Sigmoid colon (tissue), 7 donors: ENCODE data around the gene PCCB. TPM values are rescaled to one million over a fixed set of nuclear protein-coding genes. Genes with fewer than 3 reads are reported as not detected.

Source experiments
- DNase-seq: peaks from one replicate; pipeline ENCODE4 v3.0.0-alpha.2; 2019
- H3K27ac ChIP-seq, 4 donors: fragments of 200-600 bp; sonication (generic); one replicate each; pipeline ENCODE4 v1.5.1; 2016 to 2019; ENCODE audit warnings: mild to moderate bottlenecking in 1 of 4
- H3K27me3 ChIP-seq, 3 donors: fragments of 200-600 bp; sonication (generic); one replicate each; pipeline ENCODE4 v1.5.1; 2019; ENCODE audit warnings: mild to moderate bottlenecking in 1 of 3
- H3K36me3 ChIP-seq, 4 donors: fragments of 200-600 bp; sonication (generic); one replicate each; pipeline ENCODE4 v1.5.1; 2016 to 2019
- H3K4me1 ChIP-seq, 4 donors: fragments of 200-600 bp; sonication (generic); one replicate each; pipeline ENCODE4 v1.5.1; 2017 to 2019
- H3K4me3 ChIP-seq, 4 donors: fragments of 200-600 bp; sonication (generic); one replicate each; pipeline ENCODE4 v1.5.1; 2017 to 2019; ENCODE audit warnings: mild to moderate bottlenecking in 2 of 4, moderate library complexity in 1 of 4
- H3K9me3 ChIP-seq, 4 donors: fragments of 200-600 bp in 3 of 4; sonication (generic) in 3 of 4; one replicate each; pipeline versions ENCODE4 v1.5.1 to v1.6.1; 2013 to 2019
- CTCF ChIP-seq, 4 experiments: fragments of 450-650 bp in 3 of 4; fragments of 200-600 bp in 1 of 4; IDR thresholded peaks; one replicate each; pipeline ENCODE4 v1.5.1; 2016 to 2019; ENCODE audit warnings: antibody characterized with exemption in 4 of 4, mild to moderate bottlenecking in 3 of 4, moderate library complexity in 2 of 4
- EP300 ChIP-seq, 4 donors: sonication (generic); formaldehyde crosslinking; IDR thresholded peaks; one replicate each; pipeline ENCODE4 v1.6.1; 2017; ENCODE audit warnings: antibody characterized with exemption in 4 of 4
- POLR2A ChIP-seq, 2 donors: fragments of 450-650 bp; IDR thresholded peaks; one replicate each; pipeline ENCODE4 v1.6.1; 2016; ENCODE audit warnings: antibody characterized with exemption in 2 of 2, mild to moderate bottlenecking in 2 of 2, moderate library complexity in 2 of 2
- POLR2AphosphoS5 ChIP-seq, 4 donors: sonication (generic); formaldehyde crosslinking; IDR thresholded peaks; one replicate each; pipeline ENCODE4 v1.6.1; 2017; ENCODE audit warnings: antibody characterized with exemption in 4 of 4
- WGBS, 2 donors: extraction: QIAGEN DNeasy Blood & Tissue Kit; methylation state at CpG; one replicate each; pipeline ENCODE4 v1.1.7; 2013; 5-methylcytosine and 5-hydroxymethylcytosine counted together
- intact Hi-C: fragments of 100-400 bp; cut with DNase I; formaldehyde crosslinking; loops from one replicate; pipeline ENCODE4 v1.15.1; 2023
- polyA plus RNA-seq, 3 donors: library from polyadenylated mRNA; stranded (reverse); fragments of 200-250 nt; gene quantifications; one replicate each; pipeline ENCODE4 v1.2.3, GENCODE V29; 2013
- total RNA-seq, 4 donors: library from RNA; depleted of rRNA; stranded (reverse); fragments of >200 nt; gene quantifications; one replicate each; pipeline ENCODE4 v1.1.0, GENCODE V29; 2016
- donor health status: healthy with polysubstance abuse.
- donor health status: Bipolar disorder and iron deficiency.
- donor health status: healthy.

PCCB gene
- total and polyA plus RNA-seq, 7 donors, result 24.8 to 64.3 (median 31.2) TPM

- intact Hi-C loops, result no loop called here
- WGBS, 2 donors, result 98 to 100% methylated on average over 1 of the region's 1 CpG
- Histone ChIP-seq H3K4me1 (no peaks in the 10 kb centered on the region), H3K27ac (no peak overlapping the region), H3K27me3 (no peaks in the 10 kb centered on the region), H3K4me3 (no peak overlapping the region), H3K36me3 (peaks cover 0 to 54% (median 11%) of the 10 kb centered on the region in 4 donors), H3K9me3 (no peaks in the 10 kb centered on the region)
- no peak for TF ChIP-seq POLR2A (IDR thresholded peaks at IDR 0.05)
- no peak for TF ChIP-seq POLR2AphosphoS5 (IDR thresholded peaks at IDR 0.05)
- no peak for TF ChIP-seq EP300 (IDR thresholded peaks at IDR 0.05)
- no peak for TF ChIP-seq CTCF (IDR thresholded peaks at IDR 0.05)
- DNase-seq, result no peak
These were observed 44.0 kb downstream of the PCCB start for GRCh38 chr3:136294176-136294575.

- no peak overlapping the region for H3K27ac ChIP-seq
- intact Hi-C loops, result no loop called here
- peaks cover 0 to 77% (median 17%) of the 10 kb centered on the region in 4 donors for H3K36me3 ChIP-seq
- no peak for TF ChIP-seq EP300 (IDR thresholded peaks at IDR 0.05)
- no peak for TF ChIP-seq POLR2A (IDR thresholded peaks at IDR 0.05)
- no peak overlapping the region for H3K4me3 ChIP-seq
- no peaks in the 10 kb centered on the region for H3K4me1 ChIP-seq
- no peak for DNase-seq
- H3K27me3 ChIP-seq, result no peaks in the 10 kb centered on the region
- H3K9me3 ChIP-seq, result no peaks in the 10 kb centered on the region
- WGBS, 2 donors, result 89 to 92% methylated on average over 5 of the region's 5 CpGs
These were observed 46.8 kb downstream of the PCCB start for GRCh38 chr3:136296960-136297359.

- no peak for DNase-seq
- intact Hi-C loops, result no loop called here
- no peaks in the 10 kb centered on the region for H3K27me3 ChIP-seq
- WGBS, 2 donors, result 95 to 97% methylated on average over 8 of the region's 8 CpGs
- no peaks in the 10 kb centered on the region for H3K9me3 ChIP-seq
- no peaks in the 10 kb centered on the region for H3K4me1 ChIP-seq
- no peak overlapping the region for H3K4me3 ChIP-seq
- TF ChIP-seq EP300 (IDR thresholded peaks at IDR 0.05), result no peak
- no peak for TF ChIP-seq CTCF (IDR thresholded peaks at IDR 0.05)
- TF ChIP-seq POLR2A (IDR thresholded peaks at IDR 0.05), result no peak
- no peak for TF ChIP-seq POLR2AphosphoS5 (IDR thresholded peaks at IDR 0.05)
- peaks cover 0 to 77% (median 17%) of the 10 kb centered on the region in 4 donors for H3K36me3 ChIP-seq
- no peak overlapping the region for H3K27ac ChIP-seq
These were observed 47.7 kb downstream of the PCCB start for GRCh38 chr3:136297826-136298225.

GRCh38 chr3:136300444-136300843 is 50.3 kb downstream of the PCCB start:
- TF ChIP-seq POLR2AphosphoS5 (IDR thresholded peaks at IDR 0.05) (no peak), POLR2A (IDR thresholded peaks at IDR 0.05) (no peak)
- no peak overlapping the region for H3K27ac ChIP-seq
- intact Hi-C loops, result no loop called here

GRCh38 chr3:136305879-136306278 is 55.7 kb downstream of the PCCB start:
- intact Hi-C loops, result no loop called here
- peaks cover 0 to 15% (median 3%) of the 10 kb centered on the region in 4 donors for H3K36me3 ChIP-seq
- no peak overlapping the region for H3K4me3 ChIP-seq
- no peak for DNase-seq
- H3K27ac ChIP-seq, result no peak overlapping the region
- 81% methylated on average over 1 of the region's 1 CpG; no CpG with 5 or more reads in 1 of the 2 donors for WGBS, 2 donors
- no peaks in the 10 kb centered on the region for H3K27me3 ChIP-seq
- peaks cover 0 to 3% (median 0%) of the 10 kb centered on the region in 4 donors for H3K9me3 ChIP-seq
- TF ChIP-seq EP300 (IDR thresholded peaks at IDR 0.05) (no peak), POLR2AphosphoS5 (IDR thresholded peaks at IDR 0.05) (no peak), CTCF (IDR thresholded peaks at IDR 0.05) (no peak), POLR2A (IDR thresholded peaks at IDR 0.05) (no peak)
- no peaks in the 10 kb centered on the region for H3K4me1 ChIP-seq

More at GRCh38 chr3:136300444-136300843, 50.3 kb downstream of the PCCB start:
- H3K27me3 ChIP-seq, result no peaks in the 10 kb centered on the region
- 93 to 94% methylated on average over 2 of the region's 2 CpGs for WGBS, 2 donors
- H3K4me1 ChIP-seq, result no peaks in the 10 kb centered on the region
- no peak for DNase-seq
- H3K36me3 ChIP-seq, result peaks cover 0 to 51% (median 12%) of the 10 kb centered on the region in 4 donors
- H3K9me3 ChIP-seq, result no peaks in the 10 kb centered on the region
- H3K4me3 ChIP-seq, result no peak overlapping the region

GRCh38 chr3:136311261-136311660 is 61.1 kb downstream of the PCCB start:
- no peak for TF ChIP-seq CTCF (IDR thresholded peaks at IDR 0.05)
- TF ChIP-seq EP300 (IDR thresholded peaks at IDR 0.05), result no peak
- no peak for TF ChIP-seq POLR2AphosphoS5 (IDR thresholded peaks at IDR 0.05)
- TF ChIP-seq POLR2A (IDR thresholded peaks at IDR 0.05), result no peak
- Histone ChIP-seq H3K27ac (no peak overlapping the region), H3K9me3 (peaks cover 0 to 3% (median 0%) of the 10 kb centered on the region in 4 donors), H3K4me1 (no peaks in the 10 kb centered on the region), H3K27me3 (no peaks in the 10 kb centered on the region), H3K4me3 (no peak overlapping the region), H3K36me3 (peaks cover 0 to 14% (median 0%) of the 10 kb centered on the region in 4 donors)
- WGBS, 2 donors, result 97 to 99% methylated on average over 2 of the region's 2 CpGs
- DNase-seq, result no peak
- intact Hi-C loops, result no loop called here
